Stimulated activated CD4-positive, alpha-beta T cell treated with anti-CD3 and anti-CD28 coated beads, Interleukin-2, amount 100 ng/mL, for 4 hours (primary cell): ENCODE results near the gene SEMA6B.

Experiments used
- DNase-seq: peaks from one replicate; pipeline ENCODE4 v3.0.0-alpha.2; 2020; ENCODE audit warnings: low read depth

SEMA6B gene

GRCh38 chr19:4587527-4587926 lies 28.0 kb upstream of the SEMA6B start:
- no peak for DNase-seq

- no peak for DNase-seq
These were observed 27.2 kb upstream of the SEMA6B start for GRCh38 chr19:4586691-4587090.

GRCh38 chr19:4586245-4586644 lies 26.8 kb upstream of the SEMA6B start:
- no peak for DNase-seq

GRCh38 chr19:4585556-4585955 lies 26.1 kb upstream of the SEMA6B start:
- DNase-seq: no peak

GRCh38 chr19:4584670-4585460 lies 25.4 kb upstream of the SEMA6B start:
- DNase-seq: no peak

- DNase-seq: no peak
These were observed 24.6 kb upstream of the SEMA6B start for GRCh38 chr19:4583961-4584669.

- DNase-seq: no peak
These were observed 23.7 kb upstream of the SEMA6B start for GRCh38 chr19:4582980-4583842.

- no peak for DNase-seq
These were observed 22.4 kb upstream of the SEMA6B start for GRCh38 chr19:4581666-4582553.

GRCh38 chr19:4580961-4581665 lies 21.6 kb upstream of the SEMA6B start:
- no peak for DNase-seq

GRCh38 chr19:4580021-4580901 lies 20.8 kb upstream of the SEMA6B start:
- DNase-seq: no peak

- no peak for DNase-seq
These were observed 19.9 kb upstream of the SEMA6B start for GRCh38 chr19:4579389-4579788.

- DNase-seq: no peak
These were observed 19.2 kb upstream of the SEMA6B start for GRCh38 chr19:4578552-4579248.

GRCh38 chr19:4577020-4577782 lies 17.7 kb upstream of the SEMA6B start:
- DNase-seq: no peak

GRCh38 chr19:4576016-4576933 lies 16.8 kb upstream of the SEMA6B start:
- DNase-seq: peak; percentile 58

- DNase-seq: no peak
These were observed 16.0 kb upstream of the SEMA6B start for GRCh38 chr19:4575267-4576015.

GRCh38 chr19:4573682-4574081 lies 14.2 kb upstream of the SEMA6B start:
- DNase-seq: no peak
